HG03442 (cell line): ENCODE data around the gene CD200.
A peak's percentile ranks its signal among the peaks of the same experiment; 100 is the strongest.
"Not testable (repeated sequence)": the region's sequence is repeated elsewhere in the genome, so short reads cannot be mapped to it uniquely, and the experiment has no call there.

ENCODE experiments used
- ATAC-seq: cut with Tn5 transposase; IDR thresholded peaks from one replicate; pipeline ENCODE4 v1.9.1; 2021; ENCODE audit warnings: mild to moderate bottlenecking, moderate library complexity; ENCODE audit not compliant: unreplicated experiment

CD200 gene

GRCh38 chr3:112384769-112385168 lies 51.8 kb downstream of the CD200 start:
- no peak for ATAC-seq

- ATAC-seq = no peak
Measured at GRCh38 chr3:112388972-112389371, 56.0 kb downstream of the CD200 start.

GRCh38 chr3:112389961-112390360 lies 57.0 kb downstream of the CD200 start:
- no peak for ATAC-seq

- ATAC-seq = peak; percentile 55
Measured at GRCh38 chr3:112390783-112391641, 58.1 kb downstream of the CD200 start.

GRCh38 chr3:112391648-112392047 lies 58.7 kb downstream of the CD200 start:
- no peak for ATAC-seq

GRCh38 chr3:112392393-112393359 lies 59.7 kb downstream of the CD200 start:
- ATAC-seq = no peak

- no peak for ATAC-seq
Measured at GRCh38 chr3:112393360-112393728, 60.4 kb downstream of the CD200 start.

- ATAC-seq = no peak
Measured at GRCh38 chr3:112394003-112394640, 61.2 kb downstream of the CD200 start.

GRCh38 chr3:112395181-112395895 lies 62.4 kb downstream of the CD200 start:
- ATAC-seq = no peak

- ATAC-seq = no peak
Measured at GRCh38 chr3:112395896-112396290, 62.9 kb downstream of the CD200 start.

- no peak for ATAC-seq
Measured at GRCh38 chr3:112397556-112397955, 64.6 kb downstream of the CD200 start.

GRCh38 chr3:112399064-112399463 lies 66.1 kb downstream of the CD200 start:
- ATAC-seq = no peak

GRCh38 chr3:112399554-112399953 lies 66.6 kb downstream of the CD200 start:
- ATAC-seq = not testable (repeated sequence)

GRCh38 chr3:112400317-112400716 lies 67.4 kb downstream of the CD200 start:
- ATAC-seq = not testable (repeated sequence)

- no peak for ATAC-seq
Measured at GRCh38 chr3:112401617-112402016, 68.7 kb downstream of the CD200 start.

- ATAC-seq = no peak
Measured at GRCh38 chr3:112403103-112403502, 70.1 kb downstream of the CD200 start.

GRCh38 chr3:112404924-112405549 lies 72.1 kb downstream of the CD200 start:
- ATAC-seq = not testable (repeated sequence)

- ATAC-seq = peak; percentile 43
Measured at GRCh38 chr3:112405845-112406244, 72.9 kb downstream of the CD200 start.

- ATAC-seq = no peak
Measured at GRCh38 chr3:112407214-112407887, 74.4 kb downstream of the CD200 start.
